Spleen (tissue), 11 donors: ENCODE results near the gene MFSD2B. TPM values are rescaled to one million over a fixed set of nuclear protein-coding genes. Genes with fewer than 3 reads are reported as not detected.

Experiments used
- DNase-seq: peaks from one replicate; pipeline ENCODE4 v3.0.0-alpha.2; 2020
- H3K27ac ChIP-seq, 8 donors: fragments of 200-600 bp; sonication (generic) in 7 of 8; 1 replicate in 4 of 8; 2 replicates in 4 of 8; pipeline versions ENCODE4 v1.5.0 to v1.8.0; 2016 to 2021; ENCODE audit warnings: inconsistent platforms in 4 of 8, mild to moderate bottlenecking in 4 of 8, moderate library complexity in 1 of 8
- H3K27me3 ChIP-seq, 7 donors: fragments of 200-600 bp; sonication (generic) in 6 of 7; replicated peaks in 1 of 7; 1 replicate in 4 of 7; 2 replicates in 3 of 7; pipeline versions ENCODE4 v1.5.0 to v1.8.0; 2016 to 2021; ENCODE audit warnings: inconsistent platforms in 3 of 7, mild to moderate bottlenecking in 1 of 7
- H3K36me3 ChIP-seq, 6 donors: fragments of 200-600 bp; sonication (generic) in 5 of 6; 1 replicate in 4 of 6; 2 replicates in 2 of 6; pipeline versions ENCODE4 v1.5.0 to v1.8.0; 2016 to 2021; ENCODE audit warnings: inconsistent platforms in 2 of 6
- H3K4me1 ChIP-seq, 6 donors: fragments of 200-600 bp; sonication (generic) in 5 of 6; 1 replicate in 3 of 6; 2 replicates in 3 of 6; pipeline versions ENCODE4 v1.5.0 to v1.8.0; 2016 to 2021; ENCODE audit warnings: inconsistent platforms in 3 of 6
- H3K4me3 ChIP-seq, 8 donors: fragments of 200-600 bp; sonication (generic) in 7 of 8; 1 replicate in 4 of 8; 2 replicates in 4 of 8; pipeline versions ENCODE4 v1.5.0 to v1.8.0; 2016 to 2021; ENCODE audit warnings: inconsistent platforms in 4 of 8, mild to moderate bottlenecking in 4 of 8, moderate library complexity in 2 of 8
- H3K9me3 ChIP-seq, 8 donors: fragments of 200-600 bp; sonication (generic) in 7 of 8; 1 replicate in 4 of 8; 2 replicates in 4 of 8; pipeline versions ENCODE4 v1.5.0 to v1.8.0; 2016 to 2021; ENCODE audit warnings: inconsistent platforms in 4 of 8
- POLR2A ChIP-seq, 3 donors: fragments of 450-650 bp; IDR thresholded peaks; one replicate each; pipeline ENCODE4 v1.5.1; 2017; ENCODE audit warnings: antibody characterized with exemption in 3 of 3, mild to moderate bottlenecking in 1 of 3
- POLR2AphosphoS5 ChIP-seq, 3 donors: sonication (generic); formaldehyde crosslinking; IDR thresholded peaks; one replicate each; pipeline ENCODE4 v1.5.1; 2017; ENCODE audit warnings: antibody characterized with exemption in 3 of 3
- WGBS, 5 donors: extraction: QIAGEN DNeasy Blood & Tissue Kit in 3 of 5; methylation state at CpG; one replicate each; pipeline versions ENCODE4 v1.1.5 to v1.1.7; 2013 to 2018; 5-methylcytosine and 5-hydroxymethylcytosine counted together
- intact Hi-C: fragments of 100-400 bp; cut with DNase I; formaldehyde crosslinking; loops from one replicate; pipeline ENCODE4 v1.15.0; 2023; ENCODE audit warnings: low total_unique reads
- polyA plus RNA-seq, 3 donors: library from polyadenylated mRNA; stranded (reverse); fragments of 200-250 nt; gene quantifications; one replicate each; pipeline ENCODE4 v1.2.1, GENCODE V29; 2013
- total RNA-seq, 7 donors: library from RNA; depleted of rRNA in 3 of 7; stranded (reverse); fragments of >200 nt in 3 of 7; fragmentation: NEBNext Ultra II Directional in 4 of 7; extraction: Animal tissue kit (Norgen Biotek cat#: 25700) in 4 of 7; gene quantifications; one replicate each; pipeline versions ENCODE4 v1.1.0 to v1.2.1, GENCODE V29; 2016 to 2021
- TF ChIP-seq, protein P1 (sequence below), 11 experiments: fragments of 200-600 bp in 7 of 11; fragments of 450-650 bp in 4 of 11; sonication (generic) in 4 of 11; IDR thresholded peaks in 8 of 11; conservative IDR thresholded peaks in 3 of 11; 1 replicate in 7 of 11; 2 replicates in 4 of 11; pipeline versions ENCODE4 v1.4.0 to v1.8.0; 2016 to 2021; ENCODE audit warnings: antibody characterized with exemption in 11 of 11, inconsistent platforms in 4 of 11, mild to moderate bottlenecking in 1 of 11
- donor health status: healthy with polysubstance abuse.
- donor health status: DM: no; HTN: no; CAD: no; lungs with moderate emphysema.
- donor health status: DM: no; HTN: no; CAD: no.
- donor health status: Bipolar disorder and iron deficiency.
- donor health status: healthy.
- donor health status: DM: no; HTN: no; CAD: no.
- donor health status: DM: yes; HTN: yes; CAD: no.

MFSD2B gene
- total and polyA plus RNA-seq, 10 donors: 0.09 to 3.1 (median 0.52) TPM

DNA sequence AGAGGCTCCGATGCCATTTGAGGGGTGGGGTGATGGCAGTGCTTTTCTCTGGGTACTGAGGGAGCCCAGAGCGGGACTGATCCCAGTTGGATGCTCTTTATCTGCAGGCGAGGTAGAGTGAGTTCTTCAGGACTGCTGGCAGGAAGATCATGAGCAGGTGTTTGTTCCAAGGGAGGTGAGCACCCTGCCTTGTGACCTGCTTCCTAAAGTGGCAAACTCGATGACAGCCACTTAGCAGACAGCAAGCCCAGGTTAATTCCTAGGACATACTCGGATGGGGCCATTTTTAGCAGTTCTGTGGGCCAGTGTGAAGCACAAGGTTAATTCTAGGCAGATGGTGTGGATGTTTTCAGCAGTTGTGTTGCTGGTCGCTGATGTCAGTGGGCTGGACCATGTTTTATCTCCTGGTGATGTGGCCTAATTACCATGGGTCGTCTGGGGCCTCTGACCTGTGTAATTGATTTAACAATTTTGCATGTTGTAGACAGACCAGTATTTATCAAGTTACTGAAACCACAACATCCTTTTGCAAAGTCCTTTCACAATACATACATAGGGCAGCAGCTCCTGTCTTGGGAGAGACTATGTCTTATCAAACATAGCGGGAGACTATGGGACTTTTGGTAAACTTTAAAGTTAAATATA, 44.6 kb downstream of the MFSD2B start:
- Histone ChIP-seq H3K36me3 (no peaks in the 10 kb centered on the region), H3K27ac (no peak overlapping the region), H3K4me3 (no peak overlapping the region), H3K9me3 (peaks cover 0 to 4% (median 0%) of the 10 kb centered on the region in 8 donors), H3K4me1 (peaks cover under 1 to 12% (median 9%) of the 10 kb centered on the region in 6 donors), H3K27me3 (peaks cover 0 to 12% (median 0%) of the 10 kb centered on the region in 7 donors)
- TF ChIP-seq POLR2A (IDR thresholded peaks at IDR 0.05) (no peak), POLR2AphosphoS5 (IDR thresholded peaks at IDR 0.05) (no peak)
- TF ChIP-seq, protein P1, sequence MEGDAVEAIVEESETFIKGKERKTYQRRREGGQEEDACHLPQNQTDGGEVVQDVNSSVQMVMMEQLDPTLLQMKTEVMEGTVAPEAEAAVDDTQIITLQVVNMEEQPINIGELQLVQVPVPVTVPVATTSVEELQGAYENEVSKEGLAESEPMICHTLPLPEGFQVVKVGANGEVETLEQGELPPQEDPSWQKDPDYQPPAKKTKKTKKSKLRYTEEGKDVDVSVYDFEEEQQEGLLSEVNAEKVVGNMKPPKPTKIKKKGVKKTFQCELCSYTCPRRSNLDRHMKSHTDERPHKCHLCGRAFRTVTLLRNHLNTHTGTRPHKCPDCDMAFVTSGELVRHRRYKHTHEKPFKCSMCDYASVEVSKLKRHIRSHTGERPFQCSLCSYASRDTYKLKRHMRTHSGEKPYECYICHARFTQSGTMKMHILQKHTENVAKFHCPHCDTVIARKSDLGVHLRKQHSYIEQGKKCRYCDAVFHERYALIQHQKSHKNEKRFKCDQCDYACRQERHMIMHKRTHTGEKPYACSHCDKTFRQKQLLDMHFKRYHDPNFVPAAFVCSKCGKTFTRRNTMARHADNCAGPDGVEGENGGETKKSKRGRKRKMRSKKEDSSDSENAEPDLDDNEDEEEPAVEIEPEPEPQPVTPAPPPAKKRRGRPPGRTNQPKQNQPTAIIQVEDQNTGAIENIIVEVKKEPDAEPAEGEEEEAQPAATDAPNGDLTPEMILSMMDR (IDR thresholded peaks at IDR 0.05 in 8 of 11, conservative IDR thresholded peaks at IDR 0.05 in 3 of 11): no peak
- intact Hi-C loops: no loop called here
- WGBS, 5 donors: 80 to 91% (median 81%) methylated on average over 8 of the region's 8 CpGs
- no peak for DNase-seq

DNA sequence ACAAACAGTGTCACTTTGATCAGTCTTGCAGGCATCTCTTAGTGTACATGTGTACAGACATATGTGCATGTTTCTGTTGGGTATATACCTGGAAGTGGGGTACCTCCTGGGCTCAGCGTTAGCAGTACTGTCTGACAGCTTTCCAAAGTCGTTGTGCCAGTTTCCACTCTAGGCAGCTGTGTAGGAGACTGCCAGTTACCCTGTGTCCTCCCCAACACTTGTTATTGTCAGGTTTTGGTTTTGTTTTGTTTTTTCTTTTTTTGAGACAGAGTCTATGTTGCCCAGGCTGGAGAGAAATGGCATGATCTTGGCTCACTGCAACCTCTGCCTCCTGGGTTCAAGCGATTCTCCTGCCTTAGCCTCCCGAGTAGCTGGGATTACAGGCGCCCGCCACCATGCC, 45.9 kb downstream of the MFSD2B start:
- Histone ChIP-seq H3K9me3 (peaks cover 0 to 4% (median 0%) of the 10 kb centered on the region in 8 donors), H3K4me1 (no peaks in the 10 kb centered on the region), H3K4me3 (no peak overlapping the region), H3K27me3 (no peaks in the 10 kb centered on the region), H3K36me3 (no peaks in the 10 kb centered on the region), H3K27ac (no peak overlapping the region)
- intact Hi-C loops: no loop called here
- no peak for DNase-seq
- TF ChIP-seq POLR2A (IDR thresholded peaks at IDR 0.05): no peak
- TF ChIP-seq POLR2AphosphoS5 (IDR thresholded peaks at IDR 0.05): no peak
- TF ChIP-seq, protein P1 (IDR thresholded peaks at IDR 0.05 in 8 of 11, conservative IDR thresholded peaks at IDR 0.05 in 3 of 11): no peak
- WGBS, 5 donors: 83 to 95% (median 94%) methylated on average over 6 of the region's 6 CpGs

DNA sequence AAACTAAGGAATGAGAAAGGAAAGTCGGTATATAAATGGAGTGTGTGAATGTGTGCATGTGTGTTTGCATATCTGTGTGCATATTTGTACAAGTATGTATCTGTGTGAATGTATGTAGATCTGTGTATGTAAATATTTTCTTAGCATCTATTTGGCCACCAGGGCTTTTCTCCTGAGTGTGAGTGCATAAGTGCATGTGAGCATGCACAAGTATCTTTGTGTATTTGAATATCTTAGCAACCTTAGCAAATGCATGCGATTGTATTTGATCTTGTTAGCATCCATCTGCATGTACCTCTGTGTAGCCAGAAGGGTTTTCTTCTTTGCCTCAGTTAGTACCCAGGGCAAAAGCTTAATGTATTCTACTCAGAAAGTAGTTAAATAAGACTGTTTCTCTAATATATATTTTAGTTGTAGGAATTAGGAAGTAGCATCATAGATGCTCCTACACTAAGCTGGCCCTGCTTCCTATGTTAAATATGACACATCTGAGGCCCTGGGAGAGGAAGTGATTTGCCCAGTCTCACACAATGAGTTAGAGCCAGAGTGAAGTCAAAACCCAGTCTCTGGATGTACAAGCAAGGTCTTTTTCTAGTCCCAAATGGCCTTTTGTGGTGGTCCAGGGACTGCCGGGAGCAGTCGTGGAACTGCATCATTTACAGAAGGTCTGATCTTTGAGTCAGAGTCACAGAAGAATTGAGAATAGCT, 48.8 kb downstream of the MFSD2B start:
- Histone ChIP-seq H3K27ac (no peak overlapping the region), H3K27me3 (no peaks in the 10 kb centered on the region), H3K36me3 (no peaks in the 10 kb centered on the region), H3K4me3 (no peak overlapping the region), H3K4me1 (no peaks in the 10 kb centered on the region), H3K9me3 (peaks cover 0 to 4% (median 0%) of the 10 kb centered on the region in 8 donors)
- intact Hi-C loops: no loop called here
- no peak for TF ChIP-seq POLR2AphosphoS5 (IDR thresholded peaks at IDR 0.05)
- TF ChIP-seq, protein P1 (IDR thresholded peaks at IDR 0.05 in 8 of 11, conservative IDR thresholded peaks at IDR 0.05 in 3 of 11): no peak
- TF ChIP-seq POLR2A (IDR thresholded peaks at IDR 0.05): no peak
- no peak for DNase-seq
- 78 to 89% (median 83%) methylated on average over 4 of the region's 4 CpGs for WGBS, 5 donors

DNA sequence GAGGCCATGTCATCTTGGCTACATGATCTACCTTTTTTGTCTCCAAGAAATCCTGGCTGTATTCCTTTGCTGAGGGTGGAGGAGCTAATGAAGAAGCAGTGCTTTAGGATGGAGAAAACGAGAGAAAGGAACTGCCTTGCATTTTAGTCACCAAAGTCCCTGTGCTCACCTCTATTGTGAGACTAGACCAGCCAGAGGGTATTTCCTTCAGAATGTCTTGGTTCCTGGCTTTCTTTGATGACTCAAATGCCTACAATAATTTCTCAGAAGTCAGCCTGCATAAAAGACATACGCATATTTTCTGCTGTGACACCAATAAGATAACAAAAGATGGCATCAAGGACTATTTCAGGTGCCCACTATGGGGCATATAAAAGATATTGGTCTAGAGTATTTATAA, 55.5 kb downstream of the MFSD2B start:
- no peaks in the 10 kb centered on the region for H3K9me3 ChIP-seq
- 68 to 87% (median 82%) methylated on average over 2 of the region's 2 CpGs for WGBS, 5 donors
- peaks cover 0 to 17% (median 0%) of the 10 kb centered on the region in 6 donors for H3K4me1 ChIP-seq
- H3K4me3 ChIP-seq: no peak overlapping the region
- intact Hi-C loops: no loop called here
- H3K36me3 ChIP-seq: peaks cover 0 to 55% (median 34%) of the 10 kb centered on the region in 6 donors
- no peaks in the 10 kb centered on the region for H3K27me3 ChIP-seq
- TF ChIP-seq POLR2A (IDR thresholded peaks at IDR 0.05): no peak
- no peak overlapping the region for H3K27ac ChIP-seq
- no peak for DNase-seq
